HEK293 (cell line): ENCODE results near the gene HDAC7.

Experiments
- BCL11A ChIP-seq: fragments of 450-650 bp; formaldehyde crosslinking; IDR thresholded peaks from 2 replicates; pipeline ENCODE4 v1.5.1; 2016; ENCODE audit warnings: low read depth, missing biosample characterization, missing genetic modification characterization
- CTCF ChIP-seq: fragments of 450-650 bp; formaldehyde crosslinking; IDR thresholded peaks from 2 replicates; pipeline ENCODE4 v1.5.1; 2016; ENCODE audit warnings: missing biosample characterization, missing genetic modification characterization
- ZNF138 ChIP-seq: fragments of 450-650 bp; formaldehyde crosslinking; IDR thresholded peaks from 2 replicates; pipeline ENCODE4 v1.5.1; 2016; ENCODE audit warnings: missing biosample characterization, missing genetic modification characterization, borderline replicate concordance
- ZNF223 ChIP-seq: fragments of 450-650 bp; formaldehyde crosslinking; IDR thresholded peaks from 2 replicates; pipeline ENCODE4 v1.5.1; 2016; ENCODE audit warnings: missing biosample characterization, missing genetic modification characterization
- ZNF324 ChIP-seq: fragments of 450-650 bp; formaldehyde crosslinking; IDR thresholded peaks from 2 replicates; pipeline ENCODE4 v1.5.1; 2016; ENCODE audit warnings: missing biosample characterization, missing genetic modification characterization
- ZNF394 ChIP-seq: fragments of 450-650 bp; formaldehyde crosslinking; IDR thresholded peaks from 2 replicates; pipeline ENCODE4 v1.5.1; 2016; ENCODE audit warnings: missing biosample characterization, missing genetic modification characterization, mild to moderate bottlenecking, moderate library complexity, borderline replicate concordance
- ZNF530 ChIP-seq: fragments of 450-650 bp; formaldehyde crosslinking; IDR thresholded peaks from 2 replicates; pipeline ENCODE4 v1.5.1; 2016; ENCODE audit warnings: low read depth, missing biosample characterization, missing genetic modification characterization
- ZNF558 ChIP-seq: fragments of 450-650 bp; formaldehyde crosslinking; IDR thresholded peaks from 2 replicates; pipeline ENCODE4 v1.5.1; 2016; ENCODE audit warnings: missing biosample characterization, missing genetic modification characterization
- ZNF571 ChIP-seq: fragments of 450-650 bp; formaldehyde crosslinking; IDR thresholded peaks from 2 replicates; pipeline ENCODE4 v1.5.0; 2017; ENCODE audit warnings: missing biosample characterization, missing genetic modification characterization
- ZNF707 ChIP-seq: fragments of 450-650 bp; formaldehyde crosslinking; IDR thresholded peaks from 2 replicates; pipeline ENCODE4 v1.5.1; 2016; ENCODE audit warnings: missing biosample characterization, missing genetic modification characterization
- ZNF747 ChIP-seq: fragments of 450-650 bp; formaldehyde crosslinking; IDR thresholded peaks from 2 replicates; pipeline ENCODE4 v1.5.1; 2016; ENCODE audit warnings: missing biosample characterization, missing genetic modification characterization

GRCh38 chr12:47841910-47842309 lies 22.2 kb upstream of the HDAC7 start:
- TF ChIP-seq CTCF (no peak), ZNF138 (tag by site-specific recombination) (no peak), BCL11A (tag by site-specific recombination) (no peak), ZNF747 (no peak), ZNF558 (no peak), ZNF707 (tag by site-specific recombination) (no peak), ZNF324 (tag by site-specific recombination) (no peak), ZNF530 (tag by site-specific recombination) (no peak), ZNF223 (no peak), ZNF571 (tag by site-specific recombination) (no peak), ZNF394 (no peak)
